ENCODE data around the gene MYL10.

MYL10 gene

DNA sequence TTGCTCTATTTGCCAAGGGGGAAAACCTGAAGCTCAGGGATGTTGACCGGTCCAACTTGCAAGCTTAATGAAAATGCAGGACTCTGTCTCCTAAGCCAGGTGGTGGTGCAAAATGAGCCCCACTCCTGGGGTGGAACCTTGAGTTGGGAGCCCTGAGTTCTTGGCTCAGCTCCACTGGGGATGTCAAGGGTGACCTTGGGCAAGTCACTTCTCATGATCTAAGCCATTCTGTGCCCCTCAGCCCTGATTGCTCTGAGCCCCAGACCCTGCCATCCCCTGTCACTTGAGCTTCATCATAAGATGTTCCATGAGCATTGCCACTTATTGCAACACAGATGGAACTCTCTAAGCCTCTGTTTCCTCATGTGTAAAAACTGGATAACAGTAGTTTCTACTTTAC is 33.9 kb downstream of the MYL10 start:
- no peak for DNase-seq

GRCh38 chr7:101594790-101595189 is 34.3 kb downstream of the MYL10 start:
- DNase-seq, result no peak

DNA sequence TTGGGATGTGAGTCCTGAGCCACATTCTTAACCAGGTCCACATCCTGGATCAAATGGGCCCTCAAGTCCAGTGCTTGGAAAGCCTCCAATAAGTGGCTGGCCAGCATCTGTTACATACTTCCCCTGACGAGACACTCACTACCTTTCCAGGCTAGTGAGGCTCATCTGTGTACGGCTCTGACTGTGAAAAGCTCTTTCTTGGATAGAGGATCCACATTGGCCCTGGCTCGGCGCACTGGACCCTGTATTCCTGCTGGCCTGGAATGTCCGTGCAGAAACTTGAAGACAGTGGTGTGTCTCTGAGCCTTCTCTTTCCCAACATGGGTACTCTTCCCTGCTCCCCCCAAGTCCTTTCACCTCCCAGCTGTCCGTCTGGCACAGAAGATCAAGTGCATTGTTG is 35.5 kb downstream of the MYL10 start:
- DNase-seq, result no peak

GRCh38 chr7:101591504-101591903 is 37.6 kb downstream of the MYL10 start:
- DNase-seq, result no peak

DNA sequence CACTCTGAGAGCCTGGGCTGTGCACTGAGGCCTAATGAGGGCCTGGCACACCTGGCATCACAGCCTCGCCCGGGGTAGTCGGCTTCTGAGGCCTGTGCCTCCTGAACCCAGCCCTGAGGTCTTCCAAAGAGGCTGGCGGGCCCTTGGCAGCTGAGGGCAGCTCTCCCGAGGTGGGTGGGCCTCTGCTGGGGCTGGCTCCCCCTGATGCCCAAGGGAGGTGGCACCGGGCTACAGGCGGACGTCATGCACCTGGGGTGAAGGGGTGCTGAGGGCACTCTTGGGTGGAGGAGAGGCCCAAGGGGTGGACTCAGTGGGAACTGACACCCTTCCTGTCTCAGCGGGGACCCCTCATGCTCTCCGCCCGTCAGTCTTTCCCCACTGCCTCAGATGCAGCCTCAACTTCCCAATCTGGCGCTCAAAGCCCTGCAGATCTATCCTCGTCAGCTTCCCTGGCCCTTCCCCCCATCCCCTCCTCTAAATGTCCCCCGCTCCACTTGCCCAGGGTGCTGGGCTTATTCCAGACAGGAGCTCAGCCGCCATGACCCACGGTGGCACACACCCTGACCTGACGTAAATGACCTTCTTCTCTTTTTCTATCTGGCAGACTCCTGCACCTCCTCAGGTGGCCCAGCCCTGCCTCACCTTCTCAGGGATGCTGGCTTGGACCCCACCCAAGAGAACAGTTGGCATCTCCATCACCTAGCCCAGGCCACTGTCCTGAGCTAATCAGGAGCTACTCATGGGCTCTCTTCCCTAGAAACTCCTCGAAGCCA is 38.2 kb downstream of the MYL10 start:
- no peak for DNase-seq

GRCh38 chr7:101589976-101590662 is 39.0 kb downstream of the MYL10 start:
- DNase-seq, result no peak

DNA sequence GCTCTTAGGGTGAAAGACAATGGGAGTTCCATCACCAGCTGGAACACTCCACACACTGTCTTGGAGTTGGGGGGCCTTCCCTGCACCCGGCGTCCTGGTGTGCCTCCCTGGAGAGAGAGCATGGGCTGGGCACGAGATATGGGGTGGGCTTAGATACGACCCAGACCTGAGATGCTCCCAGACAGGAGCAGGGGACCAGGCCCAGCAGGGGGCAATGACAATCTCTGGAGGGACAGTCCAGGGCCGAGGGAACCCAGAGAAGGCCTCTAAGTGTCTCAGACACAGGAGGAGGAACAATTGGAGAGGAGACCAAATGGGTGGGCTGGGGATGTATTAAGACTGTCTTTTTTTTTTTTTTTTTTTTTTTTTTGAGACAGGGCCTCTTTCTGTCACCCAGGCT is 40.0 kb downstream of the MYL10 start:
- no peak for DNase-seq

DNA sequence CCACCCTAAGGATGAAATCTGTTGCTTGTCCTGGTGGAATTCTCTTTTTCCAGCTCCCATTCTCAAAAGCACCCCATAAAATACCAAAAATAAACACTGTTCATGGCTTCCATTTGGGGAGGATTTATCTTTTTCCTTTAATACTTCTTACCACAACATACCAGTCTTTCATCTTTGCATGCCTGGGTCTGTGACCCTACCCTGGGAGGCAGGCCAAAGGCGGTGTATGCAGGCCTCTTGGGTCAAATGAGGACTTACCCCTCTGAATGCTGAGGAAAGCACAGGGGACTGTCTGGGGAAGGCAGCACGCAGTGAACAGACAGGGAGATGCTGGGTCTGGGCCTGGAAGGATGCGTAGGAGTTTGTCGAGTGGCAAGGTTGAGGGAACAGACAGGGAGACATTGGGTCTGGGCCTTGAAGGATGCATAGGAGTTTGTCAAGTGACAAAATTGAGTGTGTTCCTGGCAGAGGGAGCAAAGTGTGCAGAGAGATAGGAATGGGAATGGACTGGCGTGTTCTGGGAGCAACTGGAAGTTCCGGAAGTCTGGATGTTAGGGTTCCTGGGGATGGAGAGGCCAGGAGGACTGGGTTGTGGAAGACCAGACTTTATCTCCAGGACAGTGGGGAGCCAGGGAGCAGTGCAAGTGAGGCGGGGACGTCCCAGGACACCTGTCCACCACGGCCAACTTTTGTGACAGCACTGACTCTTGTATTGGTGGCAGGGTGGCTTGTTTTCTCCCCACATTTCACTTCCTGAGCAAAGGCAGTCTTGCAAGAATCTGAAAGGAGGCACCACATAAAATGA is 40.8 kb downstream of the MYL10 start:
- no peak for DNase-seq

GRCh38 chr7:101586906-101587677 is 42.0 kb downstream of the MYL10 start:
- no peak for DNase-seq

- DNase-seq, result no peak
These were observed 42.8 kb downstream of the MYL10 start for GRCh38 chr7:101586078-101586905.

DNA sequence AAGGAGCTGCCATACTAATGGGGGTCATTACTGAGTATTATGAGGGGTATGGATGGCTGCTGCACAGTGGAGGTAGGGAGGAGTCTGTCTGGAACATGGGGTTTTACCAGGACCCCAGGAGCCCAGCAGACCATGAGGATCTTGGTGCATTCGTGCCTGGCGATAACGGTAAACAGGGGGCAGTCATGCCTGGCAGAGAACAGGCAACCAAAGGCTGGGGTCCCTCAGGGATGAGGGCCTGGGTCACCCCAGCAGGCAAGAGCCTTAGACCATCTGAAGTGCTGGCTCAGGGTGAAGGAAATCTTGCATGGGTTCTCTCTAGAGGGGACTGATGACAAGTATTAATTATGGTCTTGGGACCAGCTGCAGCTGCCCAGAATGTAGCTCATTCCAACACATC is 46.1 kb downstream of the MYL10 start:
- DNase-seq, result no peak

DNA sequence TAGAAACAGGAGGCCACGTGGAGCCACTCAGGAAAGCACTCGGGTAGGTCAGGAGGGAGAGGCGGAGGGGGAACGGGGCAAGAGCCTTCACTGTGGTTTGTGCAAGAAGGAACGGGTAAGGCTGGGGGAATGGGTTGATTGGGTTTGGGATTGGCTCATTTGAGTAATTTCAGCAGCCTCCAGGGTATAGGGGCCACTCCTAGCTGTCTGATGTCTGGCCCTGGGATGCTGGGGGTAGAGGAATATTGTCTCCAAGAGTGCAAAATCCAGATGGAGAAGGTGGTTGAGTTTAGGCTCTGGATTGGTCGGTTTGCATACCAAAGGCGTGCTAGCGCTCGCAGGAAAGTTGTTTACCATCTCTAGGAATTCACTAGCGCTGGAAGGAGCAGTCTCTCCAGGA is 47.2 kb downstream of the MYL10 start:
- DNase-seq, result no peak

DNA sequence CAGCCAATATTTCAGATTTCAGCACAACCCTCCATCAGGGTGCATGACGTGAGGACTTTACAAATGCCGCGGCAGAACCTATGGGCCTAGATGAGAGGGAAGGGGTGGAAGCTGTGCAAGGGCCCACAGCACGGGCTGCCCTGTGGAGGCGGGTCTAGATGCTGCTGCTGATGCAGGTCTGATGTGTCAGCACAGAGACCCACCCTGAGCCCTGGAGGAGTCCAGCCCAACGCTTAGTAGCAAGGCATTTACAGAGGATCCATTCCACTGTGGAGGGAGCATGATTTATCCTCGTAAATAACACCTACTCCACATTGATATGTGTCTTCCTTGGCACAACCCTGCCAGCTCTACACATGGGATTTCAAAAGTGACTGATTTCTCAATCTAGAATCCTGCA is 48.5 kb downstream of the MYL10 start:
- DNase-seq, result no peak

DNA sequence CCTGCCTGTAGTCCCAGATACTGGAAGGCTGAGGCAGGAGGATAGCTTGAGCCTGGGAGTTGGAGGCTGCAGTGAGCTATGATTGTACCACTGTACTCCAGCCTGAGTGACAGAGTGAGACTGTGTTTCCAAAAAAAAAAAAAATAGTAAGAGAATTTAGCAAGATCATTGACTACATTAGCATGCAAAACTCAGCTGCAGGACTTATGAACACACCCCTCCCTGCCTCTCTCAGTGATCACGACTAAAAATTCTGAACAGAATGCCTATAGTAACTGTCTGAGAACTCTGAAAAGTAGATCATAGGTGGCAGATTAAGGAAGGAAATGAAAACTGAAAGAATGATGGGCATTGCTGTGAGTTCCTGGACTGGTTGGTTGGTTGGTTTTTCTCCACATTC is 50.5 kb downstream of the MYL10 start:
- DNase-seq, result no peak

DNA sequence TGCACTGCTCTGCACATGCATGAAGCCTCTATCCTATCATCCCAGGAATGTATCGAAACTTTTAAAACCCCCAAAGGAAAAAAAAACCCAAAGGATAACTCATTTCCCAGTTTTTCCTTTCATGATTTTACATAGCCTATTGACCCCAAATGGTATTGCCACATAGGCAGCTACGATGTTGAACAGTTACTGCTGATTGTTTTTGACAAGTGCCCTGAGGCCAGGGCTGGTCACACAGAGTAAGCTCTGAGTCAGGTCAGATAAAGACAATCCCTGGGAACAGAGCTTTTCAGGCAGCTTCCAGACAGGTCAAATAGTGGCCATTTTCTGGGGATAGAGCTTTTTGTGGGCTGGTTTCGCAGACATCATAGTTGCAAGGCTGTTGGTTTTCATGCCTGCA is 52.1 kb downstream of the MYL10 start:
- no peak for DNase-seq

GRCh38 chr7:101575721-101576120 is 53.4 kb downstream of the MYL10 start:
- DNase-seq, result no peak

DNA sequence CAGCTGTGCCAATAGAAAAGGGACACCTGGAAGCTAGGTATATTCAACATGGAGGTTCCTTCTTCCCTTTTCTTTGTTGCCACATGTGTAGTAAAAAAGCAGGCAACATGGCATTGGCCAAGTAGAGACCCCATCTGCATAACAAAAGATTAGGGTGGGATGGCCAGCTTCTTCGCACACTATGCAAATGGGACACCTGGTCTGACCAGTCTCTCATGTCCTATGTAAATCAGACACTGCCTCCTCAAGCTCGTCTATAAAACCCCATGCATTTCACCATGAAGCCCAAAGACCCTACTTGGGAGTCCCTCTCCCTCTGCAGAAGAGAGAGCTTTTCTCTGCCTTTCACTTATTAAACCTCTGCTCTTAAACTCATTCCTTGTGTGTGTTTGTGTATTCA is 53.9 kb downstream of the MYL10 start:
- DNase-seq, result no peak

- no peak for DNase-seq
These were observed 56.9 kb downstream of the MYL10 start for GRCh38 chr7:101572156-101572555.

DNA sequence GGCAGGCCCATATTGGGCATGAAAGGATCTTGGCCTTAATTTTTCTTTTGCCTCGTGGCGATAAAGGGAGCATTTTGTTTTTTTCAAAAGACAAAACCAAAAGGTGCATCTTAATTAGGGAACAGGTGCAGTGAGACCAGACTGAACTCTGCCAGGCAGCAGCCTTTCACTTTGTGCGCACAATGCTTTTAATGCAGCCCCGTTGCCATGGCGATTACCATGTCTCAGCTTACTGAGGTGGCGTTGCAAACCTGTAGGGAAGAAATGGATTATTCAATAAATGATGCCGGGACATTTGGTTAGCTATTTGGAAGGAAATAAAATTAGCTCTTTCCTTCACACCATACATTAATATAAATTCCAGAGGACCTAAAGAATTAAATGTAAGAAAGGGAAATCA is 61.9 kb downstream of the MYL10 start:
- no peak for DNase-seq

GRCh38 chr7:101565601-101566209 is 63.4 kb downstream of the MYL10 start:
- DNase-seq, result no peak

- no peak for DNase-seq
These were observed 64.3 kb downstream of the MYL10 start for GRCh38 chr7:101564778-101565211.
